Right lung (tissue), 5 donors: ENCODE results near the gene ULK4. TPM values are rescaled to one million over a fixed set of nuclear protein-coding genes. Genes with fewer than 3 reads are reported as not detected.
"Not testable (repeated sequence)": the region's sequence is repeated elsewhere in the genome, so short reads cannot be mapped to it uniquely, and the experiment has no call there.

ENCODE experiments used
- DNase-seq, 2 donors: peaks; one replicate each; pipeline ENCODE4 v3.0.0-alpha.2; 2013
- polyA plus RNA-seq, 5 donors: library from polyadenylated mRNA; unstranded; fragments of 120-200 nt; gene quantifications; one replicate each; pipeline versions ENCODE4 v1.2.1 to v1.2.3, GENCODE V29; 2013; ENCODE audit warnings: inconsistent platforms in 1 of 5, low replicate concordance in 1 of 5; ENCODE audit not compliant: insufficient read length in 5 of 5, insufficient read depth in 1 of 5

Gene ULK4
- polyA plus RNA-seq, 5 donors, result 4.0 to 6.5 (median 4.7) TPM

- no peak for DNase-seq
Observed at GRCh38 chr3:41317298-41317697, 644.6 kb downstream of the ULK4 start.

GRCh38 chr3:41315126-41315525 is 646.8 kb downstream of the ULK4 start:
- no peak for DNase-seq

GRCh38 chr3:41308119-41308518 is 653.8 kb downstream of the ULK4 start:
- no peak for DNase-seq

GRCh38 chr3:41307065-41307464 is 654.8 kb downstream of the ULK4 start:
- DNase-seq, result no peak

- peak; percentile 11 to 27 for DNase-seq
Observed at GRCh38 chr3:41304593-41304992, 657.3 kb downstream of the ULK4 start.

- no peak for DNase-seq
Observed at GRCh38 chr3:41302295-41302694, 659.6 kb downstream of the ULK4 start.

- no peak for DNase-seq
Observed at GRCh38 chr3:41301548-41301947, 660.4 kb downstream of the ULK4 start.

GRCh38 chr3:41299036-41299435 is 662.9 kb downstream of the ULK4 start:
- DNase-seq, result no peak

GRCh38 chr3:41297750-41298149 is 664.2 kb downstream of the ULK4 start:
- no peak for DNase-seq

- DNase-seq, result no peak
Observed at GRCh38 chr3:41296556-41296955, 665.3 kb downstream of the ULK4 start.

- DNase-seq, result no peak
Observed at GRCh38 chr3:41295740-41296139, 666.2 kb downstream of the ULK4 start.

GRCh38 chr3:41293169-41293681 is 668.7 kb downstream of the ULK4 start:
- no peak for DNase-seq

GRCh38 chr3:41290736-41291135 is 671.2 kb downstream of the ULK4 start:
- DNase-seq, result no peak

GRCh38 chr3:41290306-41290705 is 671.6 kb downstream of the ULK4 start:
- DNase-seq, result no peak

- no peak for DNase-seq
Observed at GRCh38 chr3:41288785-41289184, 673.1 kb downstream of the ULK4 start.

GRCh38 chr3:41286305-41286704 is 675.6 kb downstream of the ULK4 start:
- DNase-seq, result no peak

- not testable (repeated sequence) for DNase-seq
Observed at GRCh38 chr3:41284934-41285333, 677.0 kb downstream of the ULK4 start.

GRCh38 chr3:41277790-41278465 is 684.0 kb downstream of the ULK4 start:
- no peak for DNase-seq

- DNase-seq, result no peak
Observed at GRCh38 chr3:41276191-41276590, 685.7 kb downstream of the ULK4 start.

- DNase-seq, result no peak
Observed at GRCh38 chr3:41274944-41275668, 686.8 kb downstream of the ULK4 start.

GRCh38 chr3:41272667-41273066 is 689.2 kb downstream of the ULK4 start:
- no peak for DNase-seq

GRCh38 chr3:41267975-41268640 is 693.8 kb downstream of the ULK4 start:
- DNase-seq, result no peak

GRCh38 chr3:41265823-41266273 is 696.1 kb downstream of the ULK4 start:
- no peak for DNase-seq
